GM23338 (cell line): ENCODE results near the gene SCP2.

Experiments used
- CREB1 ChIP-seq: fragments of 250-450 bp; sonication (Bioruptor Pico); IDR thresholded peaks from 2 replicates; pipeline ENCODE4 v1.5.0; 2020; ENCODE audit warnings: low read depth, mild to moderate bottlenecking, moderate library complexity
- CTCF ChIP-seq, 2 experiments: fragments of 200-600 bp in 1 of 2; sonication (generic) in 1 of 2; conservative IDR thresholded peaks; 2 replicates each; pipeline versions ENCODE4 v1.5.1 to v1.6.1; 2016 to 2017; ENCODE audit warnings: antibody characterized with exemption in 2 of 2, low read depth in 2 of 2, mild to moderate bottlenecking in 2 of 2, moderate library complexity in 1 of 2
- EZH2 ChIP-seq: fragments of 200-600 bp; sonication (generic); IDR thresholded peaks from one replicate; pipeline ENCODE4 v1.8.0; 2017; ENCODE audit warnings: antibody characterized with exemption, mild to moderate bottlenecking, low read depth; ENCODE audit not compliant: unreplicated experiment
- EZH2phosphoT487 ChIP-seq: fragments of 200-600 bp; sonication (generic); IDR thresholded peaks from one replicate; pipeline ENCODE4 v1.8.1; 2018; ENCODE audit warnings: antibody characterized with exemption; ENCODE audit not compliant: unreplicated experiment
- JUNB ChIP-seq: IDR thresholded peaks from one replicate; pipeline ENCODE4 v1.6.1; 2016; ENCODE audit warnings: antibody characterized with exemption; ENCODE audit not compliant: unreplicated experiment
- NANOG ChIP-seq: IDR thresholded peaks from 2 replicates; pipeline ENCODE4 v1.6.1; 2016; ENCODE audit warnings: antibody characterized with exemption, borderline replicate concordance
- POLR2AphosphoS5 ChIP-seq: IDR thresholded peaks from 2 replicates; pipeline ENCODE4 v1.6.1; 2016; ENCODE audit warnings: antibody characterized with exemption, low read depth
- REST ChIP-seq: IDR thresholded peaks from one replicate; pipeline ENCODE4 v1.6.1; 2018; ENCODE audit warnings: antibody characterized with exemption; ENCODE audit not compliant: unreplicated experiment
- STAT1 ChIP-seq: IDR thresholded peaks from one replicate; pipeline ENCODE4 v1.6.1; 2016; ENCODE audit warnings: antibody characterized with exemption; ENCODE audit not compliant: unreplicated experiment
- ZNF114 ChIP-seq: fragments of 250-450 bp; sonication (Bioruptor Pico); IDR thresholded peaks from 2 replicates; pipeline ENCODE4 v1.5.0; 2020; ENCODE audit warnings: mild to moderate bottlenecking, moderate library complexity

- TF ChIP-seq CTCF (conservative IDR thresholded peaks at IDR 0.05; ENCODE audit: low read depth in 2 of 2) (no peak), CREB1 (CRISPR knock-in tag) (no peak), EZH2 (no peak), REST (no peak), EZH2phosphoT487 (no peak), POLR2AphosphoS5 (no peak), JUNB (no peak), ZNF114 (CRISPR knock-in tag) (peak; percentile 39; the same call in 1 of the 2 replicates), STAT1 (no peak), NANOG (peak; percentile 85)
Observed at GRCh38 chr1:52976183-52977035, 49.3 kb downstream of the SCP2 start.
